ENCODE measurements around the gene MYH6. TPM values are rescaled to one million over a fixed set of nuclear protein-coding genes. Genes with fewer than 3 reads are reported as not detected.
A peak's percentile ranks its signal among the peaks of the same experiment; 100 is the strongest.

The MYH6 gene
- total and polyA plus RNA-seq, 4 donors, result 0.11 to 0.16 TPM; not detected in 2

DNA sequence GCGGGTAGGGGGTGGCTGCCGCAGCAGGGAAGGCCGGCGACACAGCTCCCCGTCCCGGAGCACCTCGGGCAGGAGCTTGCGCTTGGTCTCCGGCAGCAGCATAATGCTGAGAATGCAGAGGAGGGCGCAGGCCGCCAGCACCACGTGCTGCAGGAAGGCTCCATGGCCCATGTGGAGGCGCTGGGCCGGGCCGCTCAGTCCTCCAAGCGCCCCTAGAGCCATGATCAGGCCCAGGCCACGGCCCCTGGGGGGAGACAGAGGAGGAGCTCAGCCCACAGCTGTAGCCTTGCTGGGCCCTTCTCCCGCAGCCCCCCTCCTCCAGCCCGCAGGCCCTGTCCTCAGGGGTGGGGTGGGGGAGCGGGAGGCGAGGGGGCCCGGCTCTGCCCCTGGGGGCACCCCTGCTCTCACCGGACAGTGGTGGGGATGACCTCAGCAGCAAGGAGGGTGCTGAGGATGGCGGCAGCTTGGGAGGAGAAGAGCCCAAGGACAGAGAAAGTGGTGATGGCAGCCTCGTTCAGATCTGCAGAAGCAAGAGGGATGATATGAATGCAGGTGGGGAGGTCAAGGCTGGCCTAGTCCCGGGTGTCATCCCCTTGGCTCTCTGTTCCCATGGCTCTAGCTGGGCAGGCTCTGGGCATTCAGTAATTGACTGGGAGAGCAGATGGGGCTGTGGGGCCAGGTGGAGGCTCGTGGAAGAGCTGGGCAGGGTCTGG, 61.2 kb downstream of the MYH6 start:
- no peak overlapping the region for H3K27ac ChIP-seq (ENCODE audit: low read depth, low read length)
- H3K9me3 ChIP-seq (ENCODE audit: control insufficient read depth, insufficient read depth, low read length), result no peaks in the 10 kb centered on the region
- no peaks in the 10 kb centered on the region for H3K27me3 ChIP-seq (ENCODE audit: control insufficient read depth, insufficient read depth, low read length)
- DNase-seq (ENCODE audit: low read depth in 4 of 6, low spot score in 6 of 6), result no peak
- H3K4me3 ChIP-seq (ENCODE audit: low read depth, low read length), result no peak overlapping the region
- H3K36me3 ChIP-seq (ENCODE audit: control insufficient read depth, insufficient read depth, low read length), result peaks cover 33% of the 10 kb centered on the region
- H3K4me1 ChIP-seq (ENCODE audit: control insufficient read depth, insufficient read depth, low read length), result peaks cover 28% of the 10 kb centered on the region
- WGBS (ENCODE audit: insufficient coverage), result 69% methylated on average over 23 of the region's 27 CpGs

GRCh38 chr14:23345987-23346692, 61.9 kb downstream of the MYH6 start:
- Histone ChIP-seq H3K27ac (ENCODE audit: low read depth, low read length) (no peak overlapping the region), H3K9me3 (ENCODE audit: control insufficient read depth, insufficient read depth, low read length) (no peaks in the 10 kb centered on the region), H3K27me3 (ENCODE audit: control insufficient read depth, insufficient read depth, low read length) (no peaks in the 10 kb centered on the region), H3K36me3 (ENCODE audit: control insufficient read depth, insufficient read depth, low read length) (peaks cover 33% of the 10 kb centered on the region), H3K4me3 (ENCODE audit: low read depth, low read length) (no peak overlapping the region), H3K4me1 (ENCODE audit: control insufficient read depth, insufficient read depth, low read length) (peaks cover 21% of the 10 kb centered on the region)
- no peak for DNase-seq (ENCODE audit: low read depth in 4 of 6, low spot score in 6 of 6)
- WGBS (ENCODE audit: insufficient coverage), result 47% methylated on average over 11 of the region's 13 CpGs

DNA sequence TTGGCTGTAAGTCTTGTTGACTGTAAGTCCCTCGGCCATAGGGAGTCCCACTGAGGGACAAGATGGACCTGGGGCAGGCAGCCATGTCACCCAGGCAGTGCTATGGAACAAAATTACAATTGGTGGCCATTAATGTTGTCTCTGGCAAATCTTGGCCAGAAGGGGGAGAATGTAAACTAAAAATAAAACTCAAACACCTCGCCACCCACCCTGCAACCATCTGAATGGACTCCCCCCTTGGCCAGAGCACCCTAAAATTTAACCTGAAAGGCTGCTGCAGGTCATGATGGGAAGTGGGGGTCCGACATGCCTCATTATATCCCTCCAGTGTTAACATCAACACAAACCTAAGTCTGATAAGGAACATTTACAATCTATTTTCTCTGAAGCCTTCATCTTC, 63.6 kb downstream of the MYH6 start:
- Histone ChIP-seq H3K27ac (ENCODE audit: low read depth, low read length) (no peak overlapping the region), H3K27me3 (ENCODE audit: control insufficient read depth, insufficient read depth, low read length) (no peaks in the 10 kb centered on the region), H3K4me1 (ENCODE audit: control insufficient read depth, insufficient read depth, low read length) (peaks cover 21% of the 10 kb centered on the region), H3K36me3 (ENCODE audit: control insufficient read depth, insufficient read depth, low read length) (peaks cover 33% of the 10 kb centered on the region), H3K4me3 (ENCODE audit: low read depth, low read length) (no peak overlapping the region), H3K9me3 (ENCODE audit: control insufficient read depth, insufficient read depth, low read length) (no peaks in the 10 kb centered on the region)
- 72% methylated on average over 2 of the region's 3 CpGs for WGBS (ENCODE audit: insufficient coverage)
- DNase-seq (ENCODE audit: low read depth in 4 of 6, low spot score in 6 of 6), result peak in 1 of 6 donors; percentile 24

DNA sequence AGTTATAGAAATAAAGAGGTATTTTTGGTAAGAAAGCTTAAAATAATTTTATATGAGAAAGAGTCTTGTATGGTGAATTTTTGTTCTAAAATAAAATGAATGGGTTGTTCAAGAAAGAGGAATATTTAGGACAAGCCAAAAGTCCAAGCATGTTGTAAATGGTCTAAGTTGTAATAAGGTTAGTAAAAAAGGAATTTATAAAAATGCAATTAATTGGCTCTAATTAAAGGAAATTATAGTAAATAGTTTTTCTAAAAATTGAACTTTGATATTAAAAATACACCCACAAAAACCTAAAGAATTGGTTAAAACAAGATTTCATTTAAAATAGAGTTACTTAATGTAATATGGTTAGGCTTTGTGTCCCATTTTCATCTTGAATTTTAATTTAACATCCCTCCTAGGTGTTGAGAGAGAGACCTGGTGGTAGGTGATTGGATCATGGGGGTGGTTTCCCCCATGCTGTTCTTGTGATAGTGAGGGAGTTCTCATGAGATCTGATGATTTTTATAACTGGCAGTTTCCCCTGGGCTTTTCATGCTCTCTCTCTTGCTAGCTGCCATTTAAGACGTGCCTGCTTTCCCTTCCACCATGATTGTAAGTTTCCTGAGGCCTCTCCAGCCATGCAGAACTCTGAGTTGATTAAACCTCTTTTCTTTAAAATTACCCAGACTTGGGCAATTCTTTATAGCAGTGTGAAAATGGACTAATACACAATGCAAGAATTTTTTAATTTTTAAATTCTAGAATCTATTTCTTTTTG, 68.4 kb downstream of the MYH6 start:
- no peak for DNase-seq (ENCODE audit: low read depth in 4 of 6, low spot score in 6 of 6)
- Histone ChIP-seq H3K4me3 (ENCODE audit: low read depth, low read length) (no peak overlapping the region), H3K36me3 (ENCODE audit: control insufficient read depth, insufficient read depth, low read length) (no peaks in the 10 kb centered on the region), H3K27me3 (ENCODE audit: control insufficient read depth, insufficient read depth, low read length) (no peaks in the 10 kb centered on the region), H3K27ac (ENCODE audit: low read depth, low read length) (no peak overlapping the region), H3K9me3 (ENCODE audit: control insufficient read depth, insufficient read depth, low read length) (no peaks in the 10 kb centered on the region), H3K4me1 (ENCODE audit: control insufficient read depth, insufficient read depth, low read length) (no peaks in the 10 kb centered on the region)
- no CpG with 5 or more reads among the region's 1 CpG for WGBS (ENCODE audit: insufficient coverage)

- Histone ChIP-seq H3K4me3 (ENCODE audit: low read depth, low read length) (no peak overlapping the region), H3K27ac (ENCODE audit: low read depth, low read length) (no peak overlapping the region), H3K4me1 (ENCODE audit: control insufficient read depth, insufficient read depth, low read length) (no peaks in the 10 kb centered on the region), H3K9me3 (ENCODE audit: control insufficient read depth, insufficient read depth, low read length) (no peaks in the 10 kb centered on the region), H3K27me3 (ENCODE audit: control insufficient read depth, insufficient read depth, low read length) (no peaks in the 10 kb centered on the region), H3K36me3 (ENCODE audit: control insufficient read depth, insufficient read depth, low read length) (no peaks in the 10 kb centered on the region)
- WGBS (ENCODE audit: insufficient coverage), result 89% methylated on average over 2 of the region's 5 CpGs
- DNase-seq (ENCODE audit: low read depth in 4 of 6, low spot score in 6 of 6), result no peak
Measured at GRCh38 chr14:23335623-23336022, 72.5 kb downstream of the MYH6 start.

Small RNAs within 50 kb of the gene (small RNA-seq; reads per million reads assigned to genes)
- gene MIR208A (ENCODE audit: low replicate concordance), result not detected
- gene MIR208B (ENCODE audit: low replicate concordance), result 0.87 reads per million, percentile 75 among the genes with 10 or more reads in this experiment

Other genes starting within 250 kb of the MYH6 start
- 10 to 100 TPM in 1 of 2 donors, 1 to 10 TPM in 1; 8.6 to 18.9 TPM for gene SLC7A8, start 224.6 kb downstream of the MYH6 start, total RNA-seq
- 10 to 100 TPM; 15.6 to 18.7 TPM for gene SLC7A8, start 224.6 kb downstream of the MYH6 start, polyA plus RNA-seq (ENCODE audit: insufficient read length in 2 of 2)
- not detected for gene RNF212B, start 170.3 kb downstream of the MYH6 start, total RNA-seq
- gene RNF212B, start 170.3 kb downstream of the MYH6 start, polyA plus RNA-seq (ENCODE audit: insufficient read length in 2 of 2), result not detected
- 10 to 100 TPM in 1 of 2 donors, 1 to 10 TPM in 1; 4.9 to 15.0 TPM for gene HOMEZ, start 122.1 kb downstream of the MYH6 start, total RNA-seq
- gene HOMEZ, start 122.1 kb downstream of the MYH6 start, polyA plus RNA-seq (ENCODE audit: insufficient read length in 2 of 2), result 10 to 100 TPM; 12.0 to 13.5 TPM
- gene PPP1R3E, start 105.4 kb downstream of the MYH6 start, total RNA-seq, result 10 to 100 TPM; 11.3 to 15.7 TPM
- 10 to 100 TPM; 30.7 to 37.2 TPM for gene PPP1R3E, start 105.4 kb downstream of the MYH6 start, polyA plus RNA-seq (ENCODE audit: insufficient read length in 2 of 2)
- 10 to 100 TPM; 22.4 to 27.7 TPM for gene BCL2L2, start 101.4 kb downstream of the MYH6 start, total RNA-seq
- 10 to 100 TPM; 37.4 to 41.1 TPM for gene BCL2L2, start 101.4 kb downstream of the MYH6 start, polyA plus RNA-seq (ENCODE audit: insufficient read length in 2 of 2)
- gene PABPN1, start 86.8 kb downstream of the MYH6 start, total RNA-seq, result 100 to 1,000 TPM in 1 of 2 donors, 10 to 100 TPM in 1; 94.9 to 117 TPM
- gene PABPN1, start 86.8 kb downstream of the MYH6 start, polyA plus RNA-seq (ENCODE audit: insufficient read length in 2 of 2), result 100 to 1,000 TPM; 235 to 282 TPM
- 100 to 1,000 TPM; 167 to 333 TPM for gene SLC22A17, start 55.4 kb downstream of the MYH6 start, total RNA-seq
- 100 to 1,000 TPM; 494 to 541 TPM for gene SLC22A17, start 55.4 kb downstream of the MYH6 start, polyA plus RNA-seq (ENCODE audit: insufficient read length in 2 of 2)
- gene EFS, start 43.1 kb downstream of the MYH6 start, total RNA-seq, result 10 to 100 TPM; 11.1 to 26.5 TPM
- gene EFS, start 43.1 kb downstream of the MYH6 start, polyA plus RNA-seq (ENCODE audit: insufficient read length in 2 of 2), result 10 to 100 TPM; 42.7 to 45.6 TPM
- gene IL25, start 35.5 kb downstream of the MYH6 start, total RNA-seq, result not detected
- not detected for gene IL25, start 35.5 kb downstream of the MYH6 start, polyA plus RNA-seq (ENCODE audit: insufficient read length in 2 of 2)
- gene CMTM5, start 31.2 kb downstream of the MYH6 start, total RNA-seq, result 10 to 100 TPM; 33.9 to 46.7 TPM
- 10 to 100 TPM; 71.8 to 78.2 TPM for gene CMTM5, start 31.2 kb downstream of the MYH6 start, polyA plus RNA-seq (ENCODE audit: insufficient read length in 2 of 2)
- 1 to 10 TPM in 1 of 2 donors, under 1 TPM in 1; 0.99 to 1.2 TPM for gene MYH7, start 27.4 kb upstream of the MYH6 start, total RNA-seq
- gene MYH7, start 27.4 kb upstream of the MYH6 start, polyA plus RNA-seq (ENCODE audit: insufficient read length in 2 of 2), result 1 to 10 TPM; 2.2 to 2.9 TPM
- 10 to 100 TPM; 47.4 to 51.8 TPM for gene NGDN, start 61.4 kb upstream of the MYH6 start, total RNA-seq
- 10 to 100 TPM; 49.0 to 53.5 TPM for gene NGDN, start 61.4 kb upstream of the MYH6 start, polyA plus RNA-seq (ENCODE audit: insufficient read length in 2 of 2)
- 1 to 10 TPM; 1.8 to 4.9 TPM for gene ZFHX2, start 143.5 kb upstream of the MYH6 start, total RNA-seq
- 10 to 100 TPM; 23.8 to 31.3 TPM for gene ZFHX2, start 143.5 kb upstream of the MYH6 start, polyA plus RNA-seq (ENCODE audit: insufficient read length in 2 of 2)
- 10 to 100 TPM; 15.1 to 16.5 TPM for gene THTPA, start 148.0 kb upstream of the MYH6 start, total RNA-seq
- 10 to 100 TPM; 35.6 to 36.7 TPM for gene THTPA, start 148.0 kb upstream of the MYH6 start, polyA plus RNA-seq (ENCODE audit: insufficient read length in 2 of 2)
- gene AP1G2, start 159.5 kb upstream of the MYH6 start, total RNA-seq, result 10 to 100 TPM; 16.4 to 35.5 TPM
- gene AP1G2, start 159.5 kb upstream of the MYH6 start, polyA plus RNA-seq (ENCODE audit: insufficient read length in 2 of 2), result 10 to 100 TPM; 57.6 to 82.3 TPM
- gene JPH4, start 170.5 kb upstream of the MYH6 start, total RNA-seq, result 10 to 100 TPM; 12.5 to 23.7 TPM
- 100 to 1,000 TPM; 125 to 132 TPM for gene JPH4, start 170.5 kb upstream of the MYH6 start, polyA plus RNA-seq (ENCODE audit: insufficient read length in 2 of 2)
- gene DHRS2, start 228.1 kb upstream of the MYH6 start, total RNA-seq, result 1 to 10 TPM in 1 of 2 donors, under 1 TPM in 1; 0.88 to 1.2 TPM
- gene DHRS2, start 228.1 kb upstream of the MYH6 start, polyA plus RNA-seq (ENCODE audit: insufficient read length in 2 of 2), result 1 to 10 TPM; 1.3 to 2.0 TPM

Measured in spinal cord (tissue), 10 donors.